Stimulated activated naive CD8-positive, alpha-beta T cell treated with anti-CD3 and anti-CD28 coated beads, Interleukin-15, Interleukin-2, amounts not matched to agents 100 U/mL and 50 U/mL, for 24 hours (primary cell): ENCODE measurements around the gene GP2.
A peak's percentile ranks its signal among the peaks of the same experiment; 100 is the strongest.

Experiments
- ATAC-seq: fragments of 150-1000 bp; cut with Tn5 transposase; one replicate; pipeline ENCODE4 v1.10.0; 2021
- DNase-seq: peaks from one replicate; pipeline ENCODE4 v3.0.0; 2021

GP2 gene

GRCh38 chr16:20303012-20303411, 24.3 kb downstream of the GP2 start:
- ATAC-seq = no peak

GRCh38 chr16:20302389-20302788, 24.9 kb downstream of the GP2 start:
- DNase-seq (no peak), ATAC-seq (no peak)

More at GRCh38 chr16:20303012-20303411, 24.3 kb downstream of the GP2 start:
- DNase-seq = no peak

- DNase-seq (no peak), ATAC-seq (no peak)
These were observed 25.5 kb downstream of the GP2 start for GRCh38 chr16:20301840-20302239.

GRCh38 chr16:20300312-20301097, 26.8 kb downstream of the GP2 start:
- DNase-seq (peak; percentile 37), ATAC-seq (peak; percentile 73)

- no peak for ATAC-seq
- DNase-seq = no peak
These were observed 28.9 kb downstream of the GP2 start for GRCh38 chr16:20298452-20298851.

GRCh38 chr16:20291208-20292206, 35.8 kb downstream of the GP2 start:
- DNase-seq = no peak
- ATAC-seq = no peak

GRCh38 chr16:20289571-20289970, 37.7 kb downstream of the GP2 start:
- ATAC-seq (no peak), DNase-seq (no peak)

GRCh38 chr16:20285993-20286499, 41.3 kb downstream of the GP2 start:
- no peak for DNase-seq
- no peak for ATAC-seq

GRCh38 chr16:20280259-20280658, 47.1 kb downstream of the GP2 start:
- ATAC-seq (no peak), DNase-seq (no peak)

GRCh38 chr16:20271893-20272292, 55.4 kb downstream of the GP2 start:
- ATAC-seq = no peak
- no peak for DNase-seq

- ATAC-seq = no peak
These were observed 58.9 kb downstream of the GP2 start for GRCh38 chr16:20268409-20268808.

GRCh38 chr16:20265019-20265418, 62.3 kb downstream of the GP2 start:
- ATAC-seq = no peak

More at GRCh38 chr16:20268409-20268808, 58.9 kb downstream of the GP2 start:
- DNase-seq = no peak

GRCh38 chr16:20263138-20263855, 64.0 kb downstream of the GP2 start:
- ATAC-seq (no peak), DNase-seq (no peak)

More at GRCh38 chr16:20265019-20265418, 62.3 kb downstream of the GP2 start:
- DNase-seq = no peak

GRCh38 chr16:20262248-20262647, 65.1 kb downstream of the GP2 start:
- no peak for DNase-seq
- no peak for ATAC-seq

- DNase-seq = no peak
- no peak for ATAC-seq
These were observed 66.9 kb downstream of the GP2 start for GRCh38 chr16:20260215-20261009.
